ENCODE measurements around the gene ZBTB8OS.
A peak's percentile ranks its signal among the peaks of the same experiment; 100 is the strongest.
"Not testable (repeated sequence)": the region's sequence is repeated elsewhere in the genome, so short reads cannot be mapped to it uniquely, and the experiment has no call there.

Gene ZBTB8OS

DNA sequence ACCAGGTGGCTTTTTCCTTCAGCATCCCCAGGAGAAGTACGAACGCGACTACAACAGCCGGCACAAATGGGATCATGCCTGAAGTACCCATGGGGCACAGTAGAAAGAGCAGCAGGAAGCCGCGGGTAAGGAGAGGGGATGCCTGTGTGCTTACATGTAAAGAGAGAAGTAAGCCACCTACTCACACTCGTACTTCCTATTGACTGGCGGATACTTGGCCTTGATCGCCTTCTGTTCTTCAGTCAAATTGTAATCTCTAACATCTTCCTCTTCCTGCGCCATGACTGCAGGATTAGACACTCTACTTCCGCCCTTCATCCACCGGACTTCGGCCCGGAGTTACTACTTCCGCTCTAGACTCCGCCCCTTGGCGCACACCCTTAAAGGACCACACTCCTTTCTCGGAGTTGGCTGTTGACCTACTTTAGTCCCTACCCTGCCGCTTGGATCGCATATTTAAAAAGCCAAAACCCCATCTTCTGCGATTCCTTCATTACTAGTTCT, at the start of gene ZBTB8OS:
Gene ZBTB8OS, minus strand, starts transcription at position 303 of the 504 bp plus-strand sequence. Its CDS starts 21 bp downstream, at position 282.
- DNase-seq = peak; percentile 89

DNA sequence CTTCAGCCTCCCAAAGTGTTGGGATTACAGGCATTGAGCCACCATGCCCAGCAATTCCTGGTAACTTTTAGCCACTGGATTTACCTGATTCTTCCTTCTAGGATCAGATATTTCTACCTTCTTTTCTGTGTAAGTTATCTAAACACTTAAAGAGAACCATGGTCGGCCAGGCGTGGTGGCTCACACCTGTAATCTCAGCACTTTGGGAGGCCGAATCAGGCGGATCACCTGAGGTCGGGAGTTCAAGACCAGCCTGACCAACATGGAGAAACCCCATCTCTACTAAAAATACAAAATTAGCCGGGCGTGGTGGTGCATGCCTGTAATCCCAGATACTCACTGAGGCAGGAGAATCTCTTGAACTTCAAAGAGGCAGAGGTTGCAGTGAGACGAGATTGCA, 46.6 kb upstream of the ZBTB8OS start:
- not testable (repeated sequence) for DNase-seq

DNA sequence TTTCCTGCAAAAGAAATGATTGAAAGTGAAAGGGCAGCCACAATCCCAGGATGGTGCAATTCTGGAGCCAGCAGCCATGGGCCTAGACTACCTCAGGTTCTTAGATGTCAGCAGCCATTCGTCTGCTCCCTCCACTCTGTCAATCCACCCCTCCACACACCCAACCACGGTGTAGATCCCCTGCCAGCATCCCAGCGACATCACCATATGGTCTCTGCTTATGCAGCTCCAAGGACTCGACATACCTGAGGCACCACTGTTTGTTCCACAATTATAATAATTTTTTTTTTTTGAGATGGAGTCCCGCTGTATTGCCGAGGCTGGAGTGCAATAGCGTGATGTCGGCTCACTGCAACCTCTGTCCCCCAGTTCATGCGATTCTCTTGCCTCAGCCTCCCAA, 45.7 kb upstream of the ZBTB8OS start:
- no peak for DNase-seq

DNA sequence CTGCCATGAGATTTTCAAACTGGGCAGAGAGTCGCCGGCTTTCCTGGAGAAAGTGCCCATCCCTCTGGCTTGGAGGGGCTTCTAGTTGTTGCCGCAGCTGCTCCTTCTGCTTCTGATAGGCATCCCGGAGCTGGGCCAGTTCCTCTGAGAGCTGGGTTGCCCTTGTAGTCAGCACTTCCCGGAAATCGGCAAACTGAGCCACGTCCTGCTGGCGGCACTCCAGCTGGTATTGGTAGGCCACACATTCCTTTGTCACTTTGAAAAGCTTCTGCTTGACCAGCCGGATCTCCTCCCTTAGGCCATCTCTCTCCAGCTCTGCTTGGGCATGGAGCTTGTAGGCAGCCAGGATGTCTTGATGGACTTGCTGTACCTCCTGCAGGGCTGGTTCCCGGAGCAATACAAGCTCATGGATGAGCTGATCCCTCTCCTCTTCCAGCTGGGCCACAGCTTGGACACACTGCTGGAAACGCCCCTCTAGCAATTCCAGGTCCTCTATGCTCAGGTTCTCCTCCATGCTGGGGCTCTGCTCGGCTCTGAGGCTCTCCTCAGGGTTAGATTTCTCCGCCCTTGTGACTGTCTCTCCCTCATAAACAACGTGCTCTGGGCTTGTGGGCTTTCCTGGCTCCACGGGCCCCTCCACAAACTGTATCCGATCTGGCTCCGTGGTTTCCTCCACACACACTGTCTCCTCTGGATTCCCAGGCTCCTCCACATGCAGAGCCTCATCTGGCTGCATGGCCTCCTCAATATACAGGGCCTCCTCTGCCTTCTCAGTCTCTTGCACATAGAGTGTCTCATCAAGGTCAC, 45.0 kb upstream of the ZBTB8OS start:
- no peak for DNase-seq

DNA sequence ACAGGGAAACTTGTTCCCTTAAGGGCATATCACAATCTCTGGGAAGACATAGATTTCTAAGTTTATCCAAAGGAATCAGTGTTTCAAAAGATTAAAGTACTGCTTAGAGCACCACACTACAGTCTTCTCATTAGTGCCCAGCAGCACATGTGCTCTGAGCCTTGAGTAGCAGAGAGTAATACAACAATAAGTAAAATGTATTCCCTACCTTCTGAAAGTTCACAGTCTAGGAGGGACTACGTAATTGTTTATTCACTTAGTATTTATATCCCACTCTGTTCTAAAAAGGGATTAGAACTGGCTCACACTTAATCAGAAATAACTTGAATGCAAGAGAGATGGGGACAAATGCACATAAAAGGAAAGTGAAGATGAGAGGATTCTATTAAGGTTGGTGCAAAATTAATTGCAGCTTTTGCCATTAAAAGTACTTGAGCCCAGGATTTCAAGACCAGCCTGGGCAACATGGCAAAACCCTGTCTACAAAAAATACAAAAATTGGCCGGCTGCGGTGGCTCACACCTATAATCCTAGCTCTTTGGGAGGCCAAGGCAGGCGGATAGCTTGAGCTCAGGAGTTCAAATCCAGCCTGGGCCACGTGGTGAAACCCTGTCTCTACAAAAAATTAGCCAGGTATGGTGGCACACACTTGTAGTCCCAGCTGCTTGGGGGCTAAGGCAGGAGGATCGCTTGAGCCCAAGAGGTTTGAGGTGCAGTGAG, 43.3 kb upstream of the ZBTB8OS start:
- no peak for DNase-seq

DNA sequence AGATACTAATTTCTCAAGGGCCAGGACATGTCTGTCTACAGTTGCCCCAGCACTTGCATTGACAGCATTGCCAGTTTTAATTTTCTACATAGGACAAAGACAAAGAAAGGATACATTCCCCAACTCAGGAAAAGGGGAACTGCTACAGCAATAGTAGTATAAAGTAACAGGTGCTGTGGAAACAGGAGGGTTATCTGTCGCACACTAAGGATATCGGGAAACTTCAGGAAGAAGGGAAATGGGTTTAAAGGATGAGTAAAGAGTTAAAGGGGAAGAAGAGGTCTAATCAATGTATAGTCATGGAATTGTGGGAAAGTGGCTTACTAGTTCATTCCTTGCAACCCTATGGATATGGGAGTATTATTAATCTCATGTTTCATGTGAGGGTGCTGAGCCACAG, 36.0 kb upstream of the ZBTB8OS start:
- DNase-seq = no peak

DNA sequence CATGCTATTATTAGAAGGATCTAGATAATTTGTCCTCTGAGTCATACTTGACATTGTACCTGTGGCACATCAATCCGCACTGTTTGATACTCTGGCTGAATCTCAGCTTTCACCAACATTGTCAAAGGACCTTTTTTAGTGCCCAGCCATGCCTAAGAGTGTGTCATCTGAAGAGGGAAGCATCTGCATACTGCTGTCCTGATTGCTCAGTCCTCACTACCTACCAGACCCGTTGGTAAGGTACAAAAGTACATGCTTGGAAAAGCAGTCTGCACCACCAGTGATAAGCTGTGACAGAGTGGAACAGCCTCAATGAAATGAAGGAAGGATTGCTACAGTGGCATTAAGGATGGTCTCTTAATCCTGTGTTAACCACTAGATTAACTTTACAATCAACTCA, 35.1 kb upstream of the ZBTB8OS start:
- no peak for DNase-seq

DNA sequence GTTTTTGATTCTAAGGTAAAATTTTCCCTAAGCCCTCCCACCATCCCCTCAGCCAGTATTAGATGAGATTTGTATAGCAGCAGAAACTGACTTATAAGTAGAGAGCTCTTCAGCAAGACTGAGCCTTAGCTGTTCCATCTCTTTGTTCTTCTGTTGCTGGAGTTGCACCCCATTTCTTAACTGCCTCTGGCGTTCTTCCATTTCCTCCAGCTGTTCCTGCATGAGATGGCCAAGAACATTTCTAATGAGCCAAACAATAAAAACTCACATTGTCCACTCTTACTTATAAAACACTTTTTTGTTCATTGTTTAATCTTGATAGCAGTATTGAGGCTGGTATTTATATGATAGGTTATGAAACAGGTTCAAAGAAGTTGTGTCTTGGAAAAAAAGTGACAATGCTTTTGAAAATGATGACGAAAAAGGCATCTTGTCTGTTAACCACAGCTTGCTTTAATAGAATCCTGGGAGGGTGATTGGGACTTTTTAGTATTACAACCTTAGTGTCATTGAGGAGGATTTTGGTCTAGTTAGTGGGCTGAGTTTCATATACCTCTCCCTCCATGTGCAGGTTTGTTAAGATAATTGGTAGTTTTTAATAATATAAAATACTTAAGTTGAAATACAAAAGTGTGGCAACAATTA, 33.9 kb upstream of the ZBTB8OS start:
- DNase-seq = no peak

DNA sequence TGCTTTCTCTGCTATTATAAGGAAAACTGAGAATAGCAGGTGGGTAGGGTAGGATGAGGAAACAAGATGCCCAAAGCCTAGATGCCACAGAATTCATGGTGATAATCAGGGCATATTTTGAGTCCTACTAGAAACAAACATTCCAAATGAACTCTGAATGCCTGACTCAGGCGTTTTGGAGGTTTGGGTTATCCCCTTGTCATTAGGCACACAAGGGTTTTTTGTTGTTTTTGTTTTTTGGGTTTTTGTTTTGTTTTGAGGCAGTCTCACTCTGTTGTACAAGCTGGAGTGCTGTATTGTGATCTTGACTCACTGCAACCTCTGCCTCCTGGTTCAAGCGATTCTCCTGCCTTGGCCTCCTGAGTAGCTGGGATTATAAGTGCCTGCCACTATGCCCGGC, 33.0 kb upstream of the ZBTB8OS start:
- DNase-seq = no peak

DNA sequence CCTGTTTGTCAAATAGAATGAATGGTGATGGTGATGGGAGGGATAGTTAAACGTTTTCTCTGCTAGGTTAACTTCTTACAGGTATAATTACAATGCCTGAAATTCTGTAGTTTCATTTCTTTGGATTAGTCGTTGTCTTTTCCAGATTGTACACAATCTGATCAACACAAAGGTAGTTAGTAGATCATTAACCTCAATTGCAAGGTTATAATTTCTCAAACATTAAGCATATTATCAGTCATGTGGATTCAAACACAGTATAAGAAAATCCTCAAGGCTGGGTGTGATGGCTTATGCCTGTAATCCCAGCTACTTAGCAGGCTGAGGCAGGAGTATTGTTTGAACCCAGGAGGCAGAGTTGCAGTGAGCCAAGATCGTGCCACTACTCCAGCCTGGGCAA, 31.6 kb upstream of the ZBTB8OS start:
- DNase-seq = no peak

DNA sequence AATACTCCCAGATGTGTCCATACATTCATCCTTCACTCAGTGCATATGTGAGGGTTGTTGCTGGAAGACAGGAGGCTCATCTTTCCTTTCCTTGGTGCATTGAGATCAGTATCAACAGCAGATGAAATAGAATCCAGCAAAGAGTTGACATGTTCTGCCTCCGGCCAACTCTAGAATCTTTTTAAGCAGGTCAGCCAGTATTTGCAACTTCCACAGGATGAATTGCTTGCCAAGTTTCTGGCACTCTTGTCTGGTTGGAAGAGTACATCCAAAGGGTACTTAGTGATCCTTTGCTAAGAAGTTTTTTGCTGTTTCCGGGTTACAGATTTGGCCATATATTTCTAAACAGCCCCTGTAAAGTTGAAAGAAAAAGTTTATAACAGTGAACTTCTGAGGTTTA, 31.2 kb upstream of the ZBTB8OS start:
- DNase-seq = no peak

DNA sequence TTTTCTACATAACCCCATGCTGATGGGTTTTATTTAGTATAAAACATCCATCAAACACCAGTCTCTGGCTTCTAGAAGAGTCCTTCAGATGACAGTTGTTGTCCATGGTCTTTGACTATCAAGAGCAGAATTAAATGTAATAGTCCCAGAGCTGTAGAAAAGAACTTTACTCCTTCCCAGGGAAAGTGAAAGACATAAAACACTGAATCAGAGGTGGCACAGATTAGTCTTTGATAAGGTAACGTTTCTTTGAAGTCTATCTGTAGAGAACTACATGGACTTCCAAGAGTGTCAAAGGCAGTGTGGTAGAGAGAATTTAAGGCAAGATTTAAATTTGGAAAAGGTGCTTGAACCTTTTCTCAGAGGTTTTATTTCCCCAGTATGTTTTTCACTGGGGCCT, 30.3 kb upstream of the ZBTB8OS start:
- DNase-seq = no peak

DNA sequence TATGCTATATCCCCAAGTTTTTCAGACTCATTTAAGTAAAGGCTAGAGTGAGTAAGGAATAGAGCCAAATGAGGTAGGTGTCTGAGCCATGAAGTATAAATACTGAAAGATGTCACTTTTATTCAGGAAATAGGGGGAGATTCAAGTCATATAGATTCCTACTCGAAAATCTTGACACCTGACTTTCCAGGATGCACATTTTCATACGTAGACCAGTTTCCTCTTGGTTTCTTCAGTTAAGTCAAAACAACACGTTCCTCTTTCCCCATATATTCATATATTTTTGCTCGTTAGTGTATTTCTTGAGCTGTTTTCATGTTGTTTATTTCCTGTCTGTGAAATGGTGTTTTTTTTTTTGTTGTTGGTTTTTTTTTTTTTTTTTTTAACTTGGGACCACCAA, 29.6 kb upstream of the ZBTB8OS start:
- DNase-seq = not testable (repeated sequence)

DNA sequence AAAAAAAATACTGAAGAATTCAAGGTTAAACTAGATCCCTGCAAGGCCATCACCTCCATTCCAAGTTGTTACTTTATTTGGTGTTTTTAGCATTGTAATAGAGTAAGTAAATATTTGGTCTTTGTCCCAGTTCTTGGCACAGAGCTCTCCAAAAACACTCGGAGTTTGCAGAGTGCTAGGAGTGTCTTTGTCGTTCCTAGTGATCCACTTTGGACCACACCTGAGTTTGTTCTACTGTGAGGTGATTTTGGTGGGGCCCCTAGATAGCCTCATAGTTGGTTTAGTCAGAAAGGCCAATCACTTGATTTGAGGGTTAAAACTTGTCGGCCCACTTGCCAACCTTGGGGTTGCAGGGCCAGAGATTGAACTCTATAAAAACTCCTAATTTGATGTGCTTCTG, 26.6 kb upstream of the ZBTB8OS start:
- no peak for DNase-seq

DNA sequence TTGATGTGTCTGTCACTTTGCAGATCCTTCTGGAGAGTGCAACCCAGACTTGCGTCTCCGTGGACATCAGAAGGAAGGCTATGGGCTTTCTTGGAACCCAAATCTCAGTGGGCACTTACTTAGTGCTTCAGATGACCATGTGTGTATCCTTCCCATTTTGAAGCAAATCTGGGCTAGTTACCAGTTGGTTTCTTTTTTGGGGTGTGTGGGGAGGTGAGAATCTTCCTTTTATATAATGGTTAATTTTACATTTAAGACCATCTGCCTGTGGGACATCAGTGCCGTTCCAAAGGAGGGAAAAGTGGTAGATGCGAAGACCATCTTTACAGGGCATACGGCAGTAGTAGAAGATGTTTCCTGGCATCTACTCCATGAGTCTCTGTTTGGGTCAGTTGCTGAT, 18.4 kb upstream of the ZBTB8OS start:
- DNase-seq = not testable (repeated sequence)

DNA sequence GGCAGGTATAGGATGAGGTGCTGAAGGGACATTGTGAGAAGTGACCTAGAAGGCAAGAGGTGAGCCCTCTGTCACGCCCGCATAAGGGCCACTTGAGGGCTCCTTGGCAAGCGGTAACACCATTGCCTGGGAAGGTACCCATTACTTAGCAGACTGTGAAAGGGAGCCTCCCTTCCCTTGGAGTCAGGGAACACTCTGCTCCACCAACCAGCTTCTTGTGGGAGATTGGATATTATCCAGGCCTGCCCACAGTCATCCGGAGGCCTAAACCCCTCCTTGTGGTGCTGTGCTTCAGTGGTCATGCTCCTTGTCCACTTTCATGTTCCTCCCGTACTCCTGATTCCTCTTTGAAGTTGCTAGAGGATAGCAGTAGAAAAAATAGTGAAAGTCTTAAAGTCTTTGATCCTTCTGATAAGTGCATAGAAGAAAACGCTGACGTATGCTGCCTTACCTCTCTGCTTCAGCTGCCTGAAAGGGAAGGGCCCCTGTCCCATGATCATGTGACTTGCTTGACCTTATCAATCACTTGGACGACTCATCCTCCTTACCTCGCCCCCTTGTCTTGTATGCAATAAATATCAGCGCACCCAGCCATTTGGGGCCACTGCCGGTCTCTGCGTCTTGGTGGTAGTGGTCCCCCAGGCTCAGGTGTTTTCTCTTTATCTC, 16.7 kb upstream of the ZBTB8OS start:
- DNase-seq = no peak

DNA sequence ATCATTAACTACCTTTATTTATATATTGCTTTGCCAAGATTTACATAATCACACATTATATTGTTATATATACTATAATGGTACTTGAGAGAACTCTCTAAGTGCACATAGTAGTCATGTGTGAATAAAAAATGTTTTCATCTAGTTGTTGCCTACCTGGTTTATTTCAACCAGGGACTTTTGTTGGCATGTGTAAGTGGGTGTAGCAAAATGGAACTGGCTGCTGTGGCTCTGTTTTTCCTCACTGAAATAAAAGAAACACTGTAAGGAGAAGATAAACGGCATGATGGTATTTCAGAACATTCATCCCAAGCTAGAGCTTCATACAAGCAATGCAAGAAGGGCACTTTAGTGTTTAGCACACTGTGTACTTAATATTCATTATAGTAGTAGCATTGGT, 15.6 kb upstream of the ZBTB8OS start:
- no peak for DNase-seq

DNA sequence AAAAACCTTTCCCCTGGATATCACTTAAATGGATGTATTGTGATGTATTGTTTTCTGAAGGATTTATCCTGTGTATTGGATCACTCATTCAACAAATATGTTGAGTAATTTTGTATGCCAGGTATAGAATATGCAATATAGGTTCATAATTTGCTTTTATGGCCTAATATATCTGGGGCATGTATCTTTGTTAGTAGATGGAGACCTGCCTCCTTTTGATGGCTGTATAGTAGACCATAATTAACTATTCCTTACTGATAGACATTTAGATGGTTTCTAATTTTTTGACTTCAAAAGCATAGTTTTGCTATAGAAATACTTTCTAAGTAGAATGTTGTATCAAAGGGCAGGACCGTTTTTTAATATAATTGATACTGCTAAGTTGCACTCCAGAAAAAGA, 9.2 kb upstream of the ZBTB8OS start:
- DNase-seq = no peak

DNA sequence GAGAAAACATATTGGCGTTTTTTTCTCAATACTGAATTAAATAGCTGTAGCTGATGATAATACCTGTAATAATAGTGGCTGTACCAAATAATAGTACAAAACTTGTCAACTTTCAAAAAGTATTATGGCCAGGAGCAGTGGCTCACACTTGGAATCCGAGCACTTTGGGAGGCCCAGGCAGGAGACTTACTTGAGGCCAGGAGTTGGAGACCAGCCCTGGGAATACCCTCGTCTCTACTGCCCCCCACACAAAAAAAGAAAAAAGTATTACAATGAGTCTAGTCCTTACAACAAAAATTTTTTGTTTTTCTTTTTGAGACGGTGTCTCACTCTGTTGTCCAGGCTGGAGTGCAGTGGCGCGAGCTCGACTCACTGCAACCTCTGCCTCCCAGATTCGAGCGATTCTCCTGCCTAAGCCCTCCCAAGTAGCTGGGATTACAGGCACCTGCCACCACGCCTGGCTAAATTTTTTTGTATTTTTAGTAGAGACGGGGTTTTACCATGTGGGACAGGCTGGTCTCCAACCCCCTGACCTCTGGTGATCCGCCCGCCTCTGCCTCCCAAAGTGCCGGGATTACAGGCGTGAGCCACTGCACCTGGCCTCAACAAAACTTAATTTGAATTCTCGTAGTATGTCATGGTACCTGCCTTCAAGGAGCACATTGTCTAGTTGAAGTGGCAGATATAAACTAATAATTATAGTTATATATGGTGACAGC, 2.1 kb upstream of the ZBTB8OS start:
- no peak for DNase-seq

DNA sequence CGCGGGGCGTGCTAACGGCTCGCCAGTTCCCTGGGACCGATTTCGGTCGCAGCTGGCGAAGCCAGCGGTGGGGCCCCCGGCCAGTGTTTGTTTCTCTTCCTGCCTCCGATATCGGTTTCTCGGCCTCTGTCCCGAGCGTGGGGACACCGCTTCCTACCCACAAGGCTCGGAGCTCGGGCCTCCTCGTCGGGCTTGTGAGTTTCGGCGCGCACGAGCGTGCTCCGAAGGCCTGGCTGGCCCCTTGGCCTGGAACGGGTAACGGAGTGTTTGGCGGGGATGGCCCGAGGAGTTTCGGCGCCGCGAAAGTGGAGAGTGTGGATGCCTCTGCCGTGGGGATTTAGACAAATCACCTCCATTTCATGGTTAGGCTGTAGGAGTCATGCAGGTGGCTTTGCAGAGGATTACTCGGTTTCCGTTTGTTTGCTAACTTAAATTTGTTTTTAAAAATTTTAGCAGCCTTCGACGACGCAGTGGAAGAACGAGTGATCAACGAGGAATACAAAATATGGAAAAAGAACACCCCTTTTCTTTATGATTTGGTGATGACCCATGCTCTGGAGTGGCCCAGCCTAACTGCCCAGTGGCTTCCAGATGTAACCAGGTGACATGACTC, 1.2 kb upstream of the ZBTB8OS start:
- DNase-seq = no peak

DNA sequence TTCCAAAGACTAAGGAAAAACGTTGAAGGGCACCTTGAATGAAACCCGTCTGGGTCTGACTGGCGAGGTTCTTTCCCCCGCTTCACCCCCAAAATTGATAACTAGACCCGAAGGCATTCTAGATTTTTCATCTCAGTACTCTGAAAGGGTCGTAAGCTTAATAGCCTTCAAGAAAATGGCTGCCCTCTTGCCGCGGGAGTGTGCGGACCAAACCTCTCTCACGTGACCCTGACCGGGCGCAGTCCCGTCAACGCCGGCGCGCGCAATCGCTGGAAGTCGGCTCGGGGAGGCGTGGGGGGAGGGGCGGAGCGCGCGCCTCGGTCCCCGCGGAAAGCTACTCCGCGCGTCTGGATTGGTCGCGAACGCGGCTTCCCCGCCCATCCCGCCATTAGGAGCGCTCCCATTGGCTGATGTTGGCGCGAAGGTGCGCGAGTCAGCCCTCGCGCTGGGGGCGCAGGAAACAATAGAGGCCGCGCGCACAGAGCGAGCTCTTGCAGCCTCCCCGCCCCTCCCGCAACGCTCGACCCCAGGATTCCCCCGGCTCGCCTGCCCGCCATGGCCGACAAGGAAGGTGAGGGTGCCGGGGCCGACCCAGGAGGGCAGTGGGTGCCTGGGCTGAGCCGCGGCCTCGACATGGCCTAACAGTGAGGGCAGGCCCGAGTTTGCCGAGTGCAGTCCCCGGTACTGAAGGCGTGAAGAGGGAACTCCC, 556 bp upstream of the ZBTB8OS start, which contains the start of gene RBBP4:
Gene RBBP4, plus strand, starts transcription at position 457 of the 709 bp plus-strand sequence. Its CDS starts 99 bp downstream, at position 556.
- peak; percentile 99 for DNase-seq
